GM21737 (cell line): ENCODE measurements around the gene PARP15.
A peak's percentile ranks its signal among the peaks of the same experiment; 100 is the strongest.
"Not testable (repeated sequence)": the region's sequence is repeated elsewhere in the genome, so short reads cannot be mapped to it uniquely, and the experiment has no call there.

Source experiments
- ATAC-seq: cut with Tn5 transposase; IDR thresholded peaks from one replicate; pipeline ENCODE4 v1.9.1; 2021; ENCODE audit warnings: mild to moderate bottlenecking, moderate library complexity; ENCODE audit not compliant: unreplicated experiment

The PARP15 gene

GRCh38 chr3:122661633-122662032 lies 84.2 kb downstream of the PARP15 start:
- no peak for ATAC-seq

GRCh38 chr3:122662505-122662904 lies 85.1 kb downstream of the PARP15 start:
- no peak for ATAC-seq

- no peak for ATAC-seq
Measured at GRCh38 chr3:122665226-122665786, 87.9 kb downstream of the PARP15 start.

- ATAC-seq: no peak
Measured at GRCh38 chr3:122665881-122666280, 88.4 kb downstream of the PARP15 start.

- ATAC-seq: no peak
Measured at GRCh38 chr3:122668930-122669730, 91.7 kb downstream of the PARP15 start.

GRCh38 chr3:122671553-122671952 lies 94.1 kb downstream of the PARP15 start:
- no peak for ATAC-seq

- ATAC-seq: no peak
Measured at GRCh38 chr3:122674339-122674738, 96.9 kb downstream of the PARP15 start.

GRCh38 chr3:122676759-122677158 lies 99.3 kb downstream of the PARP15 start:
- no peak for ATAC-seq

GRCh38 chr3:122677216-122677615 lies 99.8 kb downstream of the PARP15 start:
- no peak for ATAC-seq

- no peak for ATAC-seq
Measured at GRCh38 chr3:122678506-122678905, 101.1 kb downstream of the PARP15 start.

- ATAC-seq: no peak
Measured at GRCh38 chr3:122679085-122679881, 101.8 kb downstream of the PARP15 start.

- ATAC-seq: no peak
Measured at GRCh38 chr3:122679882-122680474, 102.5 kb downstream of the PARP15 start.

- ATAC-seq: peak; percentile 51
Measured at GRCh38 chr3:122680475-122681283, 103.2 kb downstream of the PARP15 start, which contains the start of gene PARP14. Gene PARP14 (plus strand): TSS chr3:122680839. CDS start chr3:122680884, 45 bp downstream.

- no peak for ATAC-seq
Measured at GRCh38 chr3:122681284-122681973, 104.0 kb downstream of the PARP15 start.

GRCh38 chr3:122681974-122682409 lies 104.5 kb downstream of the PARP15 start:
- no peak for ATAC-seq

- not testable (repeated sequence) for ATAC-seq
Measured at GRCh38 chr3:122682778-122683411, 105.4 kb downstream of the PARP15 start.

- no peak for ATAC-seq
Measured at GRCh38 chr3:122687298-122687697, 109.8 kb downstream of the PARP15 start.
